Neural cell (in vitro differentiated cells): ENCODE measurements around the gene WBP4. TPM values are rescaled to one million over a fixed set of nuclear protein-coding genes. Genes with fewer than 3 reads are reported as not detected.

ENCODE experiments used
- H2AFZ ChIP-seq: fragments of 200-600, 300-800 bp; sonication (generic), shearing (Covaris generic); 2 replicates; pipeline ENCODE4 v1.6.0; 2014; ENCODE audit warnings: low read depth, mild to moderate bottlenecking, antibody characterized with exemption, low read length, moderate library complexity
- H3F3A ChIP-seq: fragments of 200-600 bp; shearing (Covaris generic); 2 replicates; pipeline ENCODE4 v1.6.1; 2016; ENCODE audit warnings: mild to moderate bottlenecking, moderate library complexity, mixed read lengths, antibody characterized with exemption, low read length; ENCODE audit not compliant: insufficient read depth, poor library complexity, severe bottlenecking
- H3K27ac ChIP-seq: fragments of 200-600, 300-800 bp; sonication (generic), shearing (Covaris generic); 2 replicates; pipeline ENCODE4 v1.5.1; 2014; ENCODE audit warnings: mild to moderate bottlenecking, low read length, moderate library complexity
- H3K27me3 ChIP-seq: fragments of 300-800, 200-600 bp; sonication (generic), shearing (Covaris generic); 2 replicates; pipeline ENCODE4 v1.6.0; 2014; ENCODE audit warnings: mild to moderate bottlenecking, low read depth, low read length, moderate library complexity; ENCODE audit not compliant: insufficient read depth
- H3K36me3 ChIP-seq: fragments of 300-800, 200-600 bp; sonication (generic), shearing (Covaris generic); 2 replicates; pipeline ENCODE4 v1.5.1; 2014; ENCODE audit warnings: mild to moderate bottlenecking, antibody characterized with exemption, low read length, moderate library complexity; ENCODE audit not compliant: insufficient read depth
- H3K4me2 ChIP-seq: fragments of 300-800, 200-600 bp; sonication (generic), shearing (Covaris generic); 2 replicates; pipeline ENCODE4 v1.6.0; 2014; ENCODE audit warnings: mild to moderate bottlenecking, low read length
- H3K4me3 ChIP-seq: fragments of 300-800, 200-600 bp; sonication (generic), shearing (Covaris generic); 2 replicates; pipeline ENCODE4 v1.5.1; 2014; ENCODE audit warnings: mild to moderate bottlenecking, low read length, moderate library complexity
- H3K79me2 ChIP-seq: fragments of 200-600 bp; shearing (Covaris generic); replicated peaks from 2 replicates; pipeline ENCODE4 v1.6.0; 2014; ENCODE audit warnings: mild to moderate bottlenecking, low read length, moderate library complexity; ENCODE audit not compliant: insufficient read depth
- H3K9ac ChIP-seq: fragments of 300-800, 200-600 bp; sonication (generic), shearing (Covaris generic); 2 replicates; pipeline ENCODE4 v1.6.1; 2016; ENCODE audit warnings: mild to moderate bottlenecking, low read length, mixed read lengths
- H3K9me2 ChIP-seq: fragments of 200-600 bp; shearing (Covaris generic); 2 replicates; pipeline ENCODE4 v1.6.1; 2016; ENCODE audit warnings: mild to moderate bottlenecking, low read length, mixed read lengths; ENCODE audit not compliant: insufficient read depth
- H3K9me3 ChIP-seq: fragments of 200-600, 300-800 bp; sonication (generic), shearing (Covaris generic); 2 replicates; pipeline ENCODE4 v1.6.1; 2016; ENCODE audit warnings: mild to moderate bottlenecking, mixed run types, low read length, moderate library complexity, mixed read lengths
- H4K20me1 ChIP-seq: fragments of 200-600 bp; shearing (Covaris generic); 2 replicates; pipeline ENCODE4 v1.6.1; 2016; ENCODE audit warnings: mild to moderate bottlenecking, mixed run types; ENCODE audit not compliant: insufficient read depth
- EP300 ChIP-seq: fragments of 450-650 bp; conservative IDR thresholded peaks from 2 replicates; pipeline ENCODE4 v1.6.1; 2014; ENCODE audit warnings: antibody characterized with exemption, mild to moderate bottlenecking, moderate library complexity; ENCODE audit not compliant: poor library complexity, severe bottlenecking
- EZH2 ChIP-seq: fragments of 200-600, 300-800 bp; shearing (Covaris generic), sonication (generic); IDR thresholded peaks from 2 replicates; pipeline ENCODE4 v1.6.1; 2014; ENCODE audit warnings: antibody characterized with exemption, low read length, borderline replicate concordance, mild to moderate bottlenecking; ENCODE audit not compliant: insufficient read depth, poor library complexity, severe bottlenecking
- MXI1 ChIP-seq: fragments of 450-650 bp; conservative IDR thresholded peaks from 2 replicates; pipeline ENCODE4 v1.6.1; 2014; ENCODE audit warnings: antibody characterized with exemption, mild to moderate bottlenecking; ENCODE audit not compliant: poor library complexity, severe bottlenecking
- POLR2AphosphoS5 ChIP-seq: IDR thresholded peaks from 2 replicates; pipeline ENCODE4 v1.6.1; 2012
- RAD21 ChIP-seq: fragments of 450-650 bp; conservative IDR thresholded peaks from 2 replicates; pipeline ENCODE4 v1.6.1; 2014; ENCODE audit warnings: antibody characterized with exemption, mild to moderate bottlenecking, moderate library complexity
- SMC3 ChIP-seq: fragments of 450-650 bp; conservative IDR thresholded peaks from 2 replicates; pipeline ENCODE4 v1.6.1; 2014; ENCODE audit warnings: antibody characterized with exemption, mild to moderate bottlenecking, moderate library complexity; ENCODE audit not compliant: poor library complexity
- TAF1 ChIP-seq: IDR thresholded peaks from 2 replicates; pipeline ENCODE4 v1.6.1; 2012; ENCODE audit warnings: low read depth
- polyA plus RNA-seq: library from polyadenylated mRNA; depleted of rRNA; stranded (reverse); fragments of >200 nt; gene quantifications from 2 replicates; pipeline ENCODE4 v1.2.3, GENCODE V29; 2014
- TF ChIP-seq, protein P1 (sequence below): IDR thresholded peaks from 2 replicates; pipeline ENCODE4 v1.6.1; 2012; ENCODE audit warnings: borderline replicate concordance
- TF ChIP-seq, protein P2 (sequence below): fragments of 450-650 bp; IDR thresholded peaks from 2 replicates; pipeline ENCODE4 v1.5.1; 2014; ENCODE audit warnings: antibody characterized with exemption, mild to moderate bottlenecking, moderate library complexity; ENCODE audit not compliant: poor library complexity, severe bottlenecking

The WBP4 gene
- polyA plus RNA-seq, 1 donor from 2014 or later = 19.0 TPM

GRCh38 chr13:41059456-41060081 lies 1.7 kb upstream of the WBP4 start:
- TF ChIP-seq TAF1 = no peak
- no peak for TF ChIP-seq SMC3
- TF ChIP-seq MXI1 = no peak
- TF ChIP-seq POLR2AphosphoS5 = no peak
- TF ChIP-seq EP300 = no peak
- TF ChIP-seq EZH2 = no peak
- TF ChIP-seq, protein P1, sequence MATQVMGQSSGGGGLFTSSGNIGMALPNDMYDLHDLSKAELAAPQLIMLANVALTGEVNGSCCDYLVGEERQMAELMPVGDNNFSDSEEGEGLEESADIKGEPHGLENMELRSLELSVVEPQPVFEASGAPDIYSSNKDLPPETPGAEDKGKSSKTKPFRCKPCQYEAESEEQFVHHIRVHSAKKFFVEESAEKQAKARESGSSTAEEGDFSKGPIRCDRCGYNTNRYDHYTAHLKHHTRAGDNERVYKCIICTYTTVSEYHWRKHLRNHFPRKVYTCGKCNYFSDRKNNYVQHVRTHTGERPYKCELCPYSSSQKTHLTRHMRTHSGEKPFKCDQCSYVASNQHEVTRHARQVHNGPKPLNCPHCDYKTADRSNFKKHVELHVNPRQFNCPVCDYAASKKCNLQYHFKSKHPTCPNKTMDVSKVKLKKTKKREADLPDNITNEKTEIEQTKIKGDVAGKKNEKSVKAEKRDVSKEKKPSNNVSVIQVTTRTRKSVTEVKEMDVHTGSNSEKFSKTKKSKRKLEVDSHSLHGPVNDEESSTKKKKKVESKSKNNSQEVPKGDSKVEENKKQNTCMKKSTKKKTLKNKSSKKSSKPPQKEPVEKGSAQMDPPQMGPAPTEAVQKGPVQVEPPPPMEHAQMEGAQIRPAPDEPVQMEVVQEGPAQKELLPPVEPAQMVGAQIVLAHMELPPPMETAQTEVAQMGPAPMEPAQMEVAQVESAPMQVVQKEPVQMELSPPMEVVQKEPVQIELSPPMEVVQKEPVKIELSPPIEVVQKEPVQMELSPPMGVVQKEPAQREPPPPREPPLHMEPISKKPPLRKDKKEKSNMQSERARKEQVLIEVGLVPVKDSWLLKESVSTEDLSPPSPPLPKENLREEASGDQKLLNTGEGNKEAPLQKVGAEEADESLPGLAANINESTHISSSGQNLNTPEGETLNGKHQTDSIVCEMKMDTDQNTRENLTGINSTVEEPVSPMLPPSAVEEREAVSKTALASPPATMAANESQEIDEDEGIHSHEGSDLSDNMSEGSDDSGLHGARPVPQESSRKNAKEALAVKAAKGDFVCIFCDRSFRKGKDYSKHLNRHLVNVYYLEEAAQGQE = no peak
- no peak for TF ChIP-seq RAD21
- TF ChIP-seq, protein P2, sequence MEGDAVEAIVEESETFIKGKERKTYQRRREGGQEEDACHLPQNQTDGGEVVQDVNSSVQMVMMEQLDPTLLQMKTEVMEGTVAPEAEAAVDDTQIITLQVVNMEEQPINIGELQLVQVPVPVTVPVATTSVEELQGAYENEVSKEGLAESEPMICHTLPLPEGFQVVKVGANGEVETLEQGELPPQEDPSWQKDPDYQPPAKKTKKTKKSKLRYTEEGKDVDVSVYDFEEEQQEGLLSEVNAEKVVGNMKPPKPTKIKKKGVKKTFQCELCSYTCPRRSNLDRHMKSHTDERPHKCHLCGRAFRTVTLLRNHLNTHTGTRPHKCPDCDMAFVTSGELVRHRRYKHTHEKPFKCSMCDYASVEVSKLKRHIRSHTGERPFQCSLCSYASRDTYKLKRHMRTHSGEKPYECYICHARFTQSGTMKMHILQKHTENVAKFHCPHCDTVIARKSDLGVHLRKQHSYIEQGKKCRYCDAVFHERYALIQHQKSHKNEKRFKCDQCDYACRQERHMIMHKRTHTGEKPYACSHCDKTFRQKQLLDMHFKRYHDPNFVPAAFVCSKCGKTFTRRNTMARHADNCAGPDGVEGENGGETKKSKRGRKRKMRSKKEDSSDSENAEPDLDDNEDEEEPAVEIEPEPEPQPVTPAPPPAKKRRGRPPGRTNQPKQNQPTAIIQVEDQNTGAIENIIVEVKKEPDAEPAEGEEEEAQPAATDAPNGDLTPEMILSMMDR = no peak
- peaks cover 12% of the 10 kb centered on the region for H3F3A ChIP-seq
- peak overlapping the region; percentile 90 for H3K4me3 ChIP-seq
- H2AFZ ChIP-seq = peak overlapping the region; percentile 75
- no peaks in the 10 kb centered on the region for H3K36me3 ChIP-seq
- H3K27me3 ChIP-seq = no peaks in the 10 kb centered on the region
- no peaks in the 10 kb centered on the region for H3K9me3 ChIP-seq
- no peaks in the 10 kb centered on the region for H4K20me1 ChIP-seq
- H3K27ac ChIP-seq = no peak overlapping the region
- H3K9ac ChIP-seq = peak overlapping the region; percentile 78
- peak overlapping the region; percentile 94 for H3K4me2 ChIP-seq
- H3K79me2 ChIP-seq = peaks cover 19% of the 10 kb centered on the region
- no peaks in the 10 kb centered on the region for H3K9me2 ChIP-seq

GRCh38 chr13:41060082-41060723 lies 1.1 kb upstream of the WBP4 start:
- Histone ChIP-seq H3K36me3 (peaks cover 2% of the 10 kb centered on the region), H3K79me2 (peaks cover 23% of the 10 kb centered on the region), H2AFZ (peak overlapping the region; percentile 75), H3K9me2 (no peaks in the 10 kb centered on the region), H4K20me1 (no peaks in the 10 kb centered on the region), H3K4me3 (peak overlapping the region; percentile 90), H3K9ac (peak overlapping the region; percentile 78), H3K27me3 (no peaks in the 10 kb centered on the region), H3F3A (peaks cover 12% of the 10 kb centered on the region), H3K27ac (peak overlapping the region; percentile 60), H3K9me3 (no peaks in the 10 kb centered on the region), H3K4me2 (peak overlapping the region; percentile 94)
- TF ChIP-seq SMC3 (peak; percentile 17), EZH2 (no peak), EP300 (peak; percentile 35), TAF1 (no peak), RAD21 (no peak), POLR2AphosphoS5 (no peak), MXI1 (peak; percentile 82)
- TF ChIP-seq, protein P2 = peak; percentile 58
- TF ChIP-seq, protein P1 = peak; percentile 6
